HepG2 (cell line): ENCODE results near the gene NME7. TPM values are rescaled to one million over a fixed set of nuclear protein-coding genes. Genes with fewer than 3 reads are reported as not detected.

ENCODE experiments used
- ARNT2 ChIP-seq: sonication (generic); formaldehyde crosslinking; IDR thresholded peaks from 2 replicates; pipeline ENCODE4 v1.8.0; 2022; ENCODE audit warnings: mild to moderate bottlenecking, low read depth, missing genetic modification reagents, moderate library complexity
- ELF3 ChIP-seq: IDR thresholded peaks from 2 replicates; pipeline ENCODE4 v1.6.1; 2016; ENCODE audit warnings: missing genetic modification reagents, missing compliant biosample characterization
- FOSL1 ChIP-seq: sonication (generic); formaldehyde crosslinking; IDR thresholded peaks from 2 replicates; pipeline ENCODE4 v1.9.0; 2021; ENCODE audit warnings: missing genetic modification reagents, borderline replicate concordance
- GZF1 ChIP-seq: sonication (generic); formaldehyde crosslinking; IDR thresholded peaks from 2 replicates; pipeline ENCODE4 v1.5.1; 2020; ENCODE audit warnings: mild to moderate bottlenecking, missing genetic modification reagents
- ISL2 ChIP-seq: sonication (generic); formaldehyde crosslinking; IDR thresholded peaks from 2 replicates; pipeline ENCODE4 v1.5.0; 2020; ENCODE audit warnings: missing genetic modification reagents
- KDM6A ChIP-seq: IDR thresholded peaks from 2 replicates; pipeline ENCODE4 v1.6.1; 2016; ENCODE audit warnings: low read depth
- MED13 ChIP-seq: sonication (generic); formaldehyde crosslinking; IDR thresholded peaks from 2 replicates; pipeline ENCODE4 v1.5.0; 2020; ENCODE audit warnings: missing genetic modification reagents
- NFIC ChIP-seq: IDR thresholded peaks from 2 replicates; pipeline ENCODE4 v1.6.1; 2012; ENCODE audit warnings: mild to moderate bottlenecking, low read length, inconsistent platforms
- PHF5A ChIP-seq: IDR thresholded peaks from one replicate; pipeline ENCODE4 v1.6.1; 2018; ENCODE audit warnings: low read depth, missing genetic modification reagents; ENCODE audit not compliant: unreplicated experiment
- RARA ChIP-seq: IDR thresholded peaks from 2 replicates; pipeline ENCODE4 v1.6.1; 2016; ENCODE audit warnings: missing genetic modification reagents, missing compliant biosample characterization
- RBFOX2 ChIP-seq: fragments of 200-400 bp; formaldehyde crosslinking; IDR thresholded peaks from 2 replicates; pipeline ENCODE4 v1.6.1; 2017; ENCODE audit warnings: low read depth, mild to moderate bottlenecking, low read length
- RFXAP ChIP-seq: sonication (generic); formaldehyde crosslinking; IDR thresholded peaks from 2 replicates; pipeline ENCODE4 v1.4.0; 2020; ENCODE audit warnings: missing genetic modification reagents, borderline replicate concordance
- SATB2 ChIP-seq: sonication (generic); formaldehyde crosslinking; IDR thresholded peaks from 2 replicates; pipeline ENCODE4 v1.5.0; 2020; ENCODE audit warnings: missing genetic modification reagents
- SMAD3 ChIP-seq: sonication (generic); formaldehyde crosslinking; IDR thresholded peaks from 2 replicates; pipeline ENCODE4 v1.4.0; 2020; ENCODE audit warnings: missing genetic modification reagents
- THRA ChIP-seq: sonication (generic); formaldehyde crosslinking; IDR thresholded peaks from 2 replicates; pipeline ENCODE4 v1.4.0; 2020; ENCODE audit warnings: missing genetic modification reagents, borderline replicate concordance
- ZFP37 ChIP-seq: sonication (generic); formaldehyde crosslinking; IDR thresholded peaks from 2 replicates; pipeline ENCODE4 v1.4.0; 2020; ENCODE audit warnings: missing genetic modification reagents, borderline replicate concordance
- ZNF235 ChIP-seq: sonication (generic); formaldehyde crosslinking; IDR thresholded peaks from 2 replicates; pipeline ENCODE4 v1.8.1; 2023; ENCODE audit warnings: mild to moderate bottlenecking, missing genetic modification reagents, borderline replicate concordance
- ZNF276 ChIP-seq: sonication (generic); formaldehyde crosslinking; IDR thresholded peaks from 2 replicates; pipeline ENCODE4 v1.4.0; 2020; ENCODE audit warnings: mild to moderate bottlenecking, low read depth, missing genetic modification reagents
- ZNF652 ChIP-seq: IDR thresholded peaks from 2 replicates; pipeline ENCODE4 v1.6.1; 2016; ENCODE audit warnings: low read depth, borderline replicate concordance
- ZNF841 ChIP-seq: sonication (generic); formaldehyde crosslinking; IDR thresholded peaks from 2 replicates; pipeline ENCODE4 v1.8.1; 2023; ENCODE audit warnings: missing genetic modification reagents, borderline replicate concordance
- ZSCAN5A ChIP-seq: sonication (generic); formaldehyde crosslinking; IDR thresholded peaks from 2 replicates; pipeline ENCODE4 v1.8.0; 2022; ENCODE audit warnings: mild to moderate bottlenecking, missing genetic modification reagents, borderline replicate concordance
- polyA plus RNA-seq, 8 experiments: library from polyadenylated mRNA; depleted of rRNA in 3 of 8; stranded (reverse) in 7 of 8; unstranded in 1 of 8; fragments of >200 nt; fragmentation: Illumina TruSeq in 4 of 8; extraction: Trizol in 4 of 8; gene quantifications; 2 replicates each; pipeline versions ENCODE4 v1.2.1 to v1.2.3, GENCODE V29; 2011 to 2016; ENCODE audit warnings: low read depth in 4 of 8, missing spikeins in 1 of 8, mixed read lengths in 1 of 8; ENCODE audit not compliant: insufficient read depth in 1 of 8
- total RNA-seq, 5 experiments: library from RNA; depleted of rRNA; stranded (reverse); fragments of >200 nt; fragmentation: Illumina TruSeq; extraction: Trizol; gene quantifications; 2 replicates each; pipeline ENCODE4 v1.2.3, GENCODE V29; 2016; ENCODE audit warnings: low read depth in 1 of 5
- TF ChIP-seq, protein P1 (sequence below): sonication (generic); formaldehyde crosslinking; IDR thresholded peaks from 2 replicates; pipeline ENCODE4 v1.8.0; 2022; ENCODE audit warnings: mild to moderate bottlenecking, missing genetic modification reagents

Gene NME7
- total and polyA plus RNA-seq, 2 of the 13 experiments (the other 11 are each of a cell fraction or from before 2014, with no cell fraction given): 9.4 to 22.5 TPM

DNA sequence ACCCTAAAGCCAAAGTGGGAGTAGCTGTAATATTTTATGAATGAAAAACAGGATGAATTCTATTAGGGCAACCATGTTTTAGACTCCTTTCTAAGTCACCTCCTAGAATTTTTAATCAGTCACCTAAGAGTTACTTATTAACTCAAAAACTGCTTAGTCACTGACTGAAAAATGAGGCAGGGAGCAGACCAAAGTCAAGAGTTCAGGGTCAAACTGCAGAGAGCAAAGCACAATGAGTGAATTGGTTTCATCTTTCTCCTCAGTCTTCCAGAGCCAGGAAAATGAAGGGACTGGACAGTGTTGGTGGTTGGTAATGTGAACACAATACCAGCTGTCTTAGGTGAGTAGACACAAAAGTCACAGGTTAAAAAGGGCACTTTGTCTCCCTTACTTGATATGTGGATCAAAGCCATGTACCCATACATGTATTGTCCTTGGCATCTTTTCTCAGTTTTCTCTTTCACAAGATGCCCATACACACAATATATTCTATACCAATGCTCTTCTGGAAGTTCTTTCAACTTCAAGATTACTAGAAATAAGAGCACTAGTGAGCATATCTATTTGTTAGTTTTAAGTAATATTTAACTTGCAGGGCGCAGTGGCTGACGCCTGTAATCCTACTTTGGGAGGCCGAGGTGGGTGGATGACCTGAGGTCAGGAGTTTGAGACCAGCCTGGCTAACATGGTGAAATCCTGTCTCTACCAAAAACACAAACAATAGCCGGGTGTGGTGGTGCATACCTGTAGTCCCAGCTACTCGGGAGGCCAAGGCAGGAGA is 218.9 kb downstream of the NME7 start (continued):
- TF ChIP-seq ZNF276 (CRISPR knock-in tag) (no peak), MED13 (CRISPR knock-in tag) (peak; percentile 66; the same call in 1 of the 2 replicates), RARA (CRISPR knock-in tag) (peak; percentile 97), ZSCAN5A (CRISPR knock-in tag) (peak; percentile 25; the same call in 1 of the 2 replicates), SMAD3 (CRISPR knock-in tag) (peak; percentile 84; the same call in 1 of the 2 replicates), GZF1 (no peak), ZFP37 (CRISPR knock-in tag) (no peak), ZNF652 (0 out of 2 replicates have a peak, but pooled peaks have one; percentile 54), ISL2 (CRISPR knock-in tag) (peak; percentile 87; the same call in 1 of the 2 replicates), ZNF235 (CRISPR knock-in tag) (no peak), RFXAP (0 out of 2 replicates have a peak, but pooled peaks have one; percentile 31), ARNT2 (CRISPR knock-in tag) (peak; percentile 66; the same call in 1 of the 2 replicates), RBFOX2 (no peak), KDM6A (peak; percentile 89), THRA (CRISPR knock-in tag) (peak; percentile 70; the same call in 1 of the 2 replicates), ELF3 (peak; percentile 72), SATB2 (CRISPR knock-in tag) (no peak), FOSL1 (peak; percentile 76; the same call in 1 of the 2 replicates), ZNF841 (CRISPR knock-in tag) (no peak), PHF5A (peak; percentile 64), NFIC (peak; percentile 84)
- TF ChIP-seq, protein P1, sequence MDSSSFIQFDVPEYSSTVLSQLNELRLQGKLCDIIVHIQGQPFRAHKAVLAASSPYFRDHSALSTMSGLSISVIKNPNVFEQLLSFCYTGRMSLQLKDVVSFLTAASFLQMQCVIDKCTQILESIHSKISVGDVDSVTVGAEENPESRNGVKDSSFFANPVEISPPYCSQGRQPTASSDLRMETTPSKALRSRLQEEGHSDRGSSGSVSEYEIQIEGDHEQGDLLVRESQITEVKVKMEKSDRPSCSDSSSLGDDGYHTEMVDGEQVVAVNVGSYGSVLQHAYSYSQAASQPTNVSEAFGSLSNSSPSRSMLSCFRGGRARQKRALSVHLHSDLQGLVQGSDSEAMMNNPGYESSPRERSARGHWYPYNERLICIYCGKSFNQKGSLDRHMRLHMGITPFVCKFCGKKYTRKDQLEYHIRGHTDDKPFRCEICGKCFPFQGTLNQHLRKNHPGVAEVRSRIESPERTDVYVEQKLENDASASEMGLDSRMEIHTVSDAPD (CRISPR knock-in tag): peak; percentile 96
